PC-9 (cell line): Measurements from ENCODE around the gene CRACR2A.

Experiments used
- EZH2 ChIP-seq: fragments of 200-600 bp; sonication (generic); IDR thresholded peaks from 2 replicates; pipeline ENCODE4 v1.8.0; 2017; ENCODE audit warnings: antibody characterized with exemption, low read depth
- TF ChIP-seq, protein P1 (sequence below): fragments of 200-600 bp; sonication (generic); conservative IDR thresholded peaks from 2 replicates; pipeline ENCODE4 v1.6.1; 2017; ENCODE audit warnings: mixed run types, antibody characterized with exemption, mild to moderate bottlenecking, moderate library complexity

DNA sequence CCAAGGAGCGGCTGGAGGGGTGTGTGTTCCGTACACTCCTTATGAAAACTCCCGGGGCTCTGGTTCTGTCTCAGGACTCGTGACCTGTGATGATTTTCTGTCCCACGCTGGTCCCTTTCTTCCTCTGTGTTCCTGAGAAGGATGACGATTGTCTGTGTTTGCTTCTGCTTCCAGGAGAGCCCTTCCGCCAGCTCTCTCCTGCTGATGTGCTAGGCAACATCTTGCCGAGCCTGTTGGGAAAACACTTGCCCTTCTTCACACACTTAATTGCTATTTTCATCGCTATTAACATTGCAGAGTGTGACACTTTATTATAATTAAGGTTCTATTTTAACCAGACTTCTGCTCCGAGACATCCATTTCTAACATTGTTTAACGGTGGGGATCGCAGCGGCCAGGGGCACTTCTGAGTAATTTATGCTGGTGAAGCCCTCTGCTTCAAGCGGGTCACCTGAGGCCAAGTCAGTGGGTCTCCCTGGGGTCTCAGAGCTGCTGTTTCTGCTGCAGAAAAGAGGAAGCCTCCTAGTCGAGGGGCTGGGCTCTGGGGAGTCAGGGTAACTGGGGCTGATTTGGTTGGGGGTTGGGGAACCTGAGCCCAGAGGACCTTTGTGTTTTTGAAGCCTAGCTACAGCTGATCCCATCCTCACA, 173.3 kb downstream of the CRACR2A start:
- TF ChIP-seq EZH2, result no peak
- TF ChIP-seq, protein P1, sequence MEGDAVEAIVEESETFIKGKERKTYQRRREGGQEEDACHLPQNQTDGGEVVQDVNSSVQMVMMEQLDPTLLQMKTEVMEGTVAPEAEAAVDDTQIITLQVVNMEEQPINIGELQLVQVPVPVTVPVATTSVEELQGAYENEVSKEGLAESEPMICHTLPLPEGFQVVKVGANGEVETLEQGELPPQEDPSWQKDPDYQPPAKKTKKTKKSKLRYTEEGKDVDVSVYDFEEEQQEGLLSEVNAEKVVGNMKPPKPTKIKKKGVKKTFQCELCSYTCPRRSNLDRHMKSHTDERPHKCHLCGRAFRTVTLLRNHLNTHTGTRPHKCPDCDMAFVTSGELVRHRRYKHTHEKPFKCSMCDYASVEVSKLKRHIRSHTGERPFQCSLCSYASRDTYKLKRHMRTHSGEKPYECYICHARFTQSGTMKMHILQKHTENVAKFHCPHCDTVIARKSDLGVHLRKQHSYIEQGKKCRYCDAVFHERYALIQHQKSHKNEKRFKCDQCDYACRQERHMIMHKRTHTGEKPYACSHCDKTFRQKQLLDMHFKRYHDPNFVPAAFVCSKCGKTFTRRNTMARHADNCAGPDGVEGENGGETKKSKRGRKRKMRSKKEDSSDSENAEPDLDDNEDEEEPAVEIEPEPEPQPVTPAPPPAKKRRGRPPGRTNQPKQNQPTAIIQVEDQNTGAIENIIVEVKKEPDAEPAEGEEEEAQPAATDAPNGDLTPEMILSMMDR, result no peak
